Activated T-cell treated with anti-CD3 and anti-CD28 coated beads, Interleukin-2, amount 50 U/mL, for 72 hours (primary cell): ENCODE data around the gene TIE1. TPM values are rescaled to one million over a fixed set of nuclear protein-coding genes. Genes with fewer than 3 reads are reported as not detected.
"Not testable (repeated sequence)": the region's sequence is repeated elsewhere in the genome, so short reads cannot be mapped to it uniquely, and the experiment has no call there.

Experiments used
- ATAC-seq, 2 donors: fragments of 150-1000 bp; cut with Tn5 transposase; replicated peaks in 1 of 2; 2 replicates each; pipeline ENCODE4 v1.10.0; 2021; ENCODE audit warnings: moderate library complexity in 2 of 2, mild to moderate bottlenecking in 1 of 2
- DNase-seq, 2 donors: peaks; one replicate each; pipeline ENCODE4 v3.0.0; 2021 to 2022; ENCODE audit warnings: mixed read lengths in 1 of 2
- H3K27ac Mint-ChIP-seq: one replicate; pipeline ENCODE4 v1.8.0; 2022; ENCODE audit warnings: mild to moderate bottlenecking, moderate library complexity, mixed read lengths
- H3K27me3 Mint-ChIP-seq: one replicate; pipeline ENCODE4 v1.8.0; 2022; ENCODE audit warnings: low read depth, mixed read lengths
- H3K36me3 Mint-ChIP-seq, 2 donors: one replicate each; pipeline ENCODE4 v1.8.0; 2022; ENCODE audit warnings: mixed read lengths in 2 of 2, mild to moderate bottlenecking in 1 of 2; ENCODE audit not compliant: insufficient read depth in 2 of 2
- H3K4me1 Mint-ChIP-seq: one replicate; pipeline ENCODE4 v1.8.0; 2022; ENCODE audit warnings: low read depth, mixed read lengths
- H3K4me3 Mint-ChIP-seq, 2 donors: one replicate each; pipeline ENCODE4 v1.8.0; 2022; ENCODE audit warnings: mild to moderate bottlenecking in 2 of 2, mixed read lengths in 2 of 2, moderate library complexity in 2 of 2
- H3K9me3 Mint-ChIP-seq, 2 donors: one replicate each; pipeline ENCODE4 v1.8.0; 2022; ENCODE audit warnings: mixed read lengths in 2 of 2
- total RNA-seq, 2 donors: library from RNA; stranded (reverse); gene quantifications; one replicate each; pipeline ENCODE4 v1.2.3, GENCODE V29; 2022

The TIE1 gene
- total RNA-seq, 2 donors from 2014 or later, result 0.42 to 0.65 TPM

- peaks cover 21 to 35% of the 10 kb centered on the region in 2 donors for H3K36me3 Mint-ChIP-seq
- no peaks in the 10 kb centered on the region for H3K27me3 Mint-ChIP-seq
- peak overlapping the region; percentile 42 for H3K27ac Mint-ChIP-seq
- H3K4me1 Mint-ChIP-seq, result peaks cover 51% of the 10 kb centered on the region
- ATAC-seq, result no peak
- H3K4me3 Mint-ChIP-seq, result peak overlapping the region; percentile 83 to 95
- no peaks in the 10 kb centered on the region for H3K9me3 Mint-ChIP-seq
- no peak for DNase-seq
These were observed 58.9 kb downstream of the TIE1 start for GRCh38 chr1:43359696-43360095.

DNA sequence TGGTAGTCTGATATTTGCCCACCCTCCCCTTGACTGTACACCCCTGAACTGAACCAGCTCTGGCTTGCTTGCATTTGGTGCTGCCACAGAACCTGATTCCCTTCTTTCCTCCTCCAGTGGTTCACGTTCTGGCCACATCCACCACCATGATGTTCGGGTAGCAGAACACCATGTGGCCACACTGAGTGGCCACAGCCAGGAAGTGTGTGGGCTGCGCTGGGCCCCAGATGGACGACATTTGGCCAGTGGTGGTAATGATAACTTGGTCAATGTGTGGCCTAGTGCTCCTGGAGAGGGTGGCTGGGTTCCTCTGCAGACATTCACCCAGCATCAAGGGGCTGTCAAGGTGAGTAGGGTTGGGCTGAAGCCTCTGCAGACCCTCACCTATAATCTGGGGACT is 59.8 kb downstream of the TIE1 start:
- Mint-ChIP-seq H3K36me3 (peaks cover 21 to 41% of the 10 kb centered on the region in 2 donors), H3K27ac (peak overlapping the region; percentile 16), H3K4me1 (peaks cover 60% of the 10 kb centered on the region), H3K9me3 (no peaks in the 10 kb centered on the region), H3K27me3 (no peaks in the 10 kb centered on the region), H3K4me3 (peak overlapping the region; percentile 83 to 95)
- DNase-seq (no peak), ATAC-seq (no peak)

DNA sequence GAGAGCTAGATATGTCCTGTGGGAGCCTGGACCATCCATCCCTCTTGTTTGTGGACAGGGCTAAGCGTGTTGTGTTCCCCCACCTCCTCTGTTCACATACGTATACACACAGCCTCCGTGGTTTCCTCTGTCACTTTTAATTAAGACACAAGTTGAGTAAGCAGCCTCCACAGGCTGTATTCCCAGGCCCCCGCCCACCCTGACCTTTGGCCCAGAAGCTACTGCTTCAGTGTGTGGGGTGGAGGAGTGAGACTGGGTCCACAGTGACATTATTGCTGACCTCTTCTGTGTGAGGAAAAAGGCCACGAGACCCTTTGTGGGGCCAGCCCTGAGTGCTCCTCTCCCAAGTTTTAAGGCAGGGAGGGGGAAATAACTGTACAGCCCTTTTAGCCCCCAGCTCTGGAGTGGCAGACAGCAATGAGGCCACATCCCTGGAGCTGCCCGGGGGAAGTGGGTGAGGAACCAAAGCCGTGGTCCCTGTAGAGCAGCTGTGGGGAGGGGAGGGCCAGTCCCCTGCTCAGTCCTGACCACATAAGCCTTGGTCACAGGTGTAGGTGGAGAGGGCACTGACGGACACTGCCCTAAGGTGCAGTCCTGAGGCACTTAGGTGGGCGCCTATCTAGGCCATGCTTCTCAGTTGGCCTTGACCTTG is 62.6 kb downstream of the TIE1 start:
- peaks cover 64% of the 10 kb centered on the region for H3K4me1 Mint-ChIP-seq
- H3K36me3 Mint-ChIP-seq, result peaks cover 23 to 38% of the 10 kb centered on the region in 2 donors
- no peak overlapping the region for H3K27ac Mint-ChIP-seq
- H3K27me3 Mint-ChIP-seq, result no peaks in the 10 kb centered on the region
- ATAC-seq, result no peak
- H3K4me3 Mint-ChIP-seq, result no peak overlapping the region
- H3K9me3 Mint-ChIP-seq, result no peaks in the 10 kb centered on the region
- no peak for DNase-seq

- Mint-ChIP-seq H3K27me3 (no peaks in the 10 kb centered on the region), H3K4me1 (peaks cover 69% of the 10 kb centered on the region), H3K27ac (peak overlapping the region; percentile 12), H3K4me3 (no peak overlapping the region), H3K36me3 (peaks cover 21 to 38% of the 10 kb centered on the region in 2 donors), H3K9me3 (no peaks in the 10 kb centered on the region)
- DNase-seq (no peak), ATAC-seq (no peak)
These were observed 63.2 kb downstream of the TIE1 start for GRCh38 chr1:43363935-43364525.

DNA sequence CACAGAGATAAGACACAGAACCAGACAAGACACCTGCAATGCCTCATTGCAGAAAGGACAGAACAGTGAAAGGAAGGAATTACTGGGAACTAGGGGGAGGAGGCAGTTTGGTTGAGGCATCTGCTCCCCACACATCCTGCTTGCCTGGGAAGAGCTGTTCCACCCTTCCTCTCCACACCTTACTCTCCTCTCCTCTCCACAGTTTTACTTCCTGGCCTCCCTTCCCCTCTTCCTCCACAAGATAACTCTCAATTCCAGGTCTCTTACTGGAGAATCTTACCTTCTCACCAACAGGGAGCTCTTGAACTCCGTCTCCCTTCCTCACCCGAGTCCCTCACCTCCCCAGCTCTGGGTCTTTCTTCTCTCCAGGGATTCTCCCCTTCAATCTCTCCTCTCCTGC is 64.9 kb downstream of the TIE1 start:
- peaks cover 15 to 31% of the 10 kb centered on the region in 2 donors for H3K36me3 Mint-ChIP-seq

DNA sequence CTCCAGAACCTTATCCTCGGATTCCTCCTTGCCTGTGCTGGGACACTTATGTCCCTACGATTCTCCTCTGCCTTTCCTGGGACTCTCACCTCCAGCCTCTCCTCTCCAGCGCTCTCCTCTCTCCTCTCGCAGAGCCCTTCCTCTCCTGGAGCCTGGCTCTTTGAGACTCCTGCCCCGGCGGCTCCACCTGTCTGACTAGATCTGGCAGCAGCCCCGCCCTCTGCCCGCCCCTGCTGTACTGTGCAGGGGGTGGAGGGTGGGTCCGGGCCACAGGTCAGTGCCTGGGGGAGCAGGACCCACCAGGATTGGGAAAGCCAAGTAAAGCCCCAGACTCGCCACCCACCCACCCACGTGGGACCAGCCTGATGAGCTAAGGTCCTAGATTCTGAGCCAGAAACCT is 65.4 kb downstream of the TIE1 start:
- DNase-seq, result peak in 1 of 2 donors; percentile 13
- Mint-ChIP-seq H3K27me3 (no peaks in the 10 kb centered on the region), H3K27ac (peak overlapping the region; percentile 62), H3K4me3 (peak overlapping the region; percentile 94), H3K9me3 (no peaks in the 10 kb centered on the region), H3K36me3 (peaks cover 14 to 30% of the 10 kb centered on the region in 2 donors), H3K4me1 (peaks cover 59% of the 10 kb centered on the region)
- no peak for ATAC-seq

More for the DNA sequence above, 64.9 kb downstream of the TIE1 start:
- ATAC-seq (no peak), DNase-seq (no peak)
- Mint-ChIP-seq H3K4me1 (peaks cover 59% of the 10 kb centered on the region), H3K27me3 (no peaks in the 10 kb centered on the region), H3K9me3 (no peaks in the 10 kb centered on the region), H3K27ac (peak overlapping the region; percentile 62), H3K4me3 (peak overlapping the region; percentile 94)

- Mint-ChIP-seq H3K9me3 (no peaks in the 10 kb centered on the region), H3K27ac (peak overlapping the region; percentile 78), H3K4me3 (peak overlapping the region; percentile 94), H3K36me3 (peaks cover 10 to 25% of the 10 kb centered on the region in 2 donors), H3K4me1 (peaks cover 54% of the 10 kb centered on the region), H3K27me3 (no peaks in the 10 kb centered on the region)
- DNase-seq, result no peak
- ATAC-seq, result no peak
These were observed 65.8 kb downstream of the TIE1 start for GRCh38 chr1:43366601-43367025.

- peaks cover 6 to 19% of the 10 kb centered on the region in 2 donors for H3K36me3 Mint-ChIP-seq
- peak overlapping the region; percentile 78 for H3K27ac Mint-ChIP-seq
- H3K9me3 Mint-ChIP-seq, result no peaks in the 10 kb centered on the region
- peaks cover 48% of the 10 kb centered on the region for H3K4me1 Mint-ChIP-seq
- DNase-seq (peak; percentile 37 to 48), ATAC-seq (peak; percentile 67 to 68)
- peak overlapping the region; percentile 94 for H3K4me3 Mint-ChIP-seq
- no peaks in the 10 kb centered on the region for H3K27me3 Mint-ChIP-seq
These were observed 66.5 kb downstream of the TIE1 start for GRCh38 chr1:43367026-43367903.

GRCh38 chr1:43367904-43368645 is 67.3 kb downstream of the TIE1 start, which contains the start of gene ELOVL1:
Gene ELOVL1, minus strand, starts transcription at chr1:43368011. Its CDS starts 2,402 bp downstream, at chr1:43365609.
- H3K9me3 Mint-ChIP-seq, result no peaks in the 10 kb centered on the region
- H3K27ac Mint-ChIP-seq, result peak within 1 kb of the TSS; percentile 83
- H3K4me1 Mint-ChIP-seq, result peaks cover 40% of the 10 kb centered on the region
- peaks cover 6 to 15% of the 10 kb centered on the region in 2 donors for H3K36me3 Mint-ChIP-seq
- H3K4me3 Mint-ChIP-seq, result peak within 1 kb of the TSS; percentile 94
- H3K27me3 Mint-ChIP-seq, result no peaks in the 10 kb centered on the region
- ATAC-seq (peak; percentile 89), DNase-seq (peak; percentile 91 to 94)

- ATAC-seq, result no peak
- H3K27me3 Mint-ChIP-seq, result no peaks in the 10 kb centered on the region
- H3K4me3 Mint-ChIP-seq, result peak overlapping the region; percentile 94
- no peaks in the 10 kb centered on the region for H3K9me3 Mint-ChIP-seq
- H3K27ac Mint-ChIP-seq, result peak overlapping the region; percentile 83
- peaks cover 6 to 14% of the 10 kb centered on the region in 2 donors for H3K36me3 Mint-ChIP-seq
- no peak for DNase-seq
- H3K4me1 Mint-ChIP-seq, result peaks cover 37% of the 10 kb centered on the region
These were observed 67.9 kb downstream of the TIE1 start for GRCh38 chr1:43368646-43369020.

DNA sequence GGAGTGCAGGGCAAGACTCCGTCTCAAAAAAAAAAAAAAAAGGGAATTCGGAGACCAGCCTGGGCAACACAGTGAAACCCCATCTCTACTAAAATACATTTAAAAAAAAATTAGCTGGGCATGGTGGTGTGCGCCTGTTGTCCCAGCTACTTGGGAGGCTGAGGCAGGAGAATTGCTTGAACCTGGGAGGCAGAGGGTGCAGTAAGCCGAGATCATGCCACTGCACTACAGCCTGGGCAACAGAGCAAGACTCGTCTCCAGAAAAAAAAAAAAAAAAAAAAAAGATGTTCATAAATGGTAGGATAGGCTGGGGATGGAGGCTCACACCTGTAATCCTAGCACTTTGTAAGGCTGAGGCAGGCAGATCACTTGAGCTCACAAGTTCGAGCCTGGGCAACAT is 69.0 kb downstream of the TIE1 start:
- not testable (repeated sequence) for ATAC-seq, H3K4me3 Mint-ChIP-seq

DNA sequence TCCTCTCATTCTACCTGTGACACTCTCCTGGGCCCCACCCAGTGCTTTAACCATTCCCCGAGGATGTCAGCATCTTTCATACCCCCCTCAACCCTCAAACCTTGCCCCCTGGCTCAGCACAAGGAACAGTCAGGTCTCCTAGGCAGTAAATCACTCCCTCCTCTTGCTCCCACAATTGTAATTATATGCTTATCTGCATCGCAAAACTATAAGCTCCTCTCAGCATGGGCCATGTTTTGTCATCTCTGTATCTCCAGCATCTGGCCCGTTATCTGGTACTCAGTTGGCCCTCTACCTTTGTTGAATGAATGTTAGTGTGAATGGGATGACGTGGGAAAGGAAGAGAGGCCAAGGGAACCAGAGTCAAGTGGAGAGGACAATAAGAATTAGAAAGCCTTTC is 69.8 kb downstream of the TIE1 start:
- H3K4me3 Mint-ChIP-seq, result no peak overlapping the region
- H3K27me3 Mint-ChIP-seq, result no peaks in the 10 kb centered on the region
- H3K27ac Mint-ChIP-seq, result no peak overlapping the region

More for the DNA sequence above, 69.0 kb downstream of the TIE1 start:
- not testable (repeated sequence) for H3K9me3 Mint-ChIP-seq, DNase-seq, H3K27me3 Mint-ChIP-seq, H3K36me3 Mint-ChIP-seq, H3K27ac Mint-ChIP-seq
- peaks cover 36% of the 10 kb centered on the region for H3K4me1 Mint-ChIP-seq

More for the DNA sequence above, 69.8 kb downstream of the TIE1 start:
- H3K36me3 Mint-ChIP-seq, result peaks cover 0 to 2% of the 10 kb centered on the region in 2 donors
- DNase-seq, result no peak
- ATAC-seq, result no peak
- no peaks in the 10 kb centered on the region for H3K9me3 Mint-ChIP-seq
- H3K4me1 Mint-ChIP-seq, result peaks cover 32% of the 10 kb centered on the region
